HG03103 (cell line): ENCODE results near the gene SBF2.

Source experiments
- ATAC-seq: cut with Tn5 transposase; IDR thresholded peaks from one replicate; pipeline ENCODE4 v1.9.1; 2021; ENCODE audit warnings: low read depth; ENCODE audit not compliant: unreplicated experiment

SBF2 gene

GRCh38 chr11:9838229-9838628 is 455.8 kb downstream of the SBF2 start:
- ATAC-seq: no peak

GRCh38 chr11:9834291-9834690 is 459.7 kb downstream of the SBF2 start:
- ATAC-seq: no peak

- ATAC-seq: no peak
Observed at GRCh38 chr11:9831122-9831521, 462.9 kb downstream of the SBF2 start.

GRCh38 chr11:9827708-9828107 is 466.3 kb downstream of the SBF2 start:
- no peak for ATAC-seq

- no peak for ATAC-seq
Observed at GRCh38 chr11:9826390-9826789, 467.6 kb downstream of the SBF2 start.

GRCh38 chr11:9825895-9826294 is 468.1 kb downstream of the SBF2 start:
- no peak for ATAC-seq

- ATAC-seq: no peak
Observed at GRCh38 chr11:9825315-9825714, 468.7 kb downstream of the SBF2 start.

GRCh38 chr11:9823887-9824385 is 470.1 kb downstream of the SBF2 start:
- no peak for ATAC-seq

- no peak for ATAC-seq
Observed at GRCh38 chr11:9823439-9823838, 470.6 kb downstream of the SBF2 start.

- ATAC-seq: no peak
Observed at GRCh38 chr11:9821008-9821752, 472.8 kb downstream of the SBF2 start.

GRCh38 chr11:9820260-9820659 is 473.8 kb downstream of the SBF2 start:
- no peak for ATAC-seq

GRCh38 chr11:9817191-9817590 is 476.8 kb downstream of the SBF2 start:
- no peak for ATAC-seq

GRCh38 chr11:9815486-9816136 is 478.4 kb downstream of the SBF2 start:
- ATAC-seq: no peak

- no peak for ATAC-seq
Observed at GRCh38 chr11:9814108-9814507, 479.9 kb downstream of the SBF2 start.

- no peak for ATAC-seq
Observed at GRCh38 chr11:9808943-9809342, 485.1 kb downstream of the SBF2 start.

GRCh38 chr11:9806946-9807687 is 486.9 kb downstream of the SBF2 start:
- ATAC-seq: no peak

- ATAC-seq: no peak
Observed at GRCh38 chr11:9804419-9804902, 489.6 kb downstream of the SBF2 start.

GRCh38 chr11:9803685-9804418 is 490.2 kb downstream of the SBF2 start:
- no peak for ATAC-seq

GRCh38 chr11:9802291-9802861 is 491.6 kb downstream of the SBF2 start:
- no peak for ATAC-seq

- ATAC-seq: no peak
Observed at GRCh38 chr11:9799886-9800285, 494.1 kb downstream of the SBF2 start.
